Small intestine (tissue), 7 donors: ENCODE measurements around the gene HDAC2. TPM values are rescaled to one million over a fixed set of nuclear protein-coding genes. Genes with fewer than 3 reads are reported as not detected.

Source experiments
- DNase-seq, 2 donors: peaks; one replicate each; pipeline versions ENCODE4 v3.0.0 to v3.0.0-alpha.2; 2013
- FAIRE-seq: peaks from 2 replicates; lab custom pipeline; 2012; peaks lifted over from hg19 to GRCh38; lab: Jason Lieb, UNC
- H3K27ac ChIP-seq, 3 donors: one replicate each; pipeline ENCODE4 v1.5.1; 2013; ENCODE audit warnings: low read length in 2 of 3, mild to moderate bottlenecking in 2 of 3, control low read depth in 1 of 3, inconsistent platforms in 1 of 3, low read depth in 1 of 3, moderate library complexity in 1 of 3
- H3K27me3 ChIP-seq, 3 donors: one replicate each; pipeline ENCODE4 v1.6.1; 2013; ENCODE audit warnings: low read length in 3 of 3, inconsistent platforms in 1 of 3; ENCODE audit not compliant: control insufficient read depth in 3 of 3, insufficient read depth in 3 of 3
- H3K36me3 ChIP-seq, 3 donors: one replicate each; pipeline ENCODE4 v1.6.1; 2013; ENCODE audit warnings: low read length in 3 of 3, inconsistent platforms in 1 of 3, low read depth in 1 of 3, mild to moderate bottlenecking in 1 of 3, moderate library complexity in 1 of 3; ENCODE audit not compliant: control insufficient read depth in 3 of 3, insufficient read depth in 2 of 3
- H3K4me1 ChIP-seq, 3 donors: one replicate each; pipeline ENCODE4 v1.6.1; 2013; ENCODE audit warnings: low read length in 2 of 3, inconsistent platforms in 1 of 3, low read depth in 1 of 3, mild to moderate bottlenecking in 1 of 3, moderate library complexity in 1 of 3; ENCODE audit not compliant: control insufficient read depth in 3 of 3, insufficient read depth in 2 of 3
- H3K4me3 ChIP-seq, 3 donors: one replicate each; pipeline ENCODE4 v1.5.1; 2013; ENCODE audit warnings: low read length in 3 of 3, control low read depth in 1 of 3, inconsistent platforms in 1 of 3, low read depth in 1 of 3, mild to moderate bottlenecking in 1 of 3, moderate library complexity in 1 of 3
- H3K9me3 ChIP-seq, 2 donors: one replicate each; pipeline ENCODE4 v1.6.1; 2013; ENCODE audit warnings: low read depth in 1 of 2, low read length in 1 of 2; ENCODE audit not compliant: control insufficient read depth in 2 of 2, insufficient read depth in 1 of 2
- WGBS, 3 donors: extraction: QIAGEN DNeasy Blood & Tissue Kit; methylation state at CpG; one replicate each; pipeline ENCODE4 v1.1.7; 2013; 5-methylcytosine and 5-hydroxymethylcytosine counted together
- polyA plus RNA-seq, 4 donors: library from polyadenylated mRNA; stranded (reverse) in 3 of 4; unstranded in 1 of 4; fragments of 200-250 nt in 3 of 4; fragments of 120-200 nt in 1 of 4; gene quantifications; one replicate each; pipeline versions ENCODE4 v1.2.1 to v1.2.3, GENCODE V29; 2013
- donor health status: healthy with polysubstance abuse.
- donor health status: control.
- donor health status: control.
- donor health status: Bipolar disorder and iron deficiency.
- donor health status: healthy.

The HDAC2 gene
- polyA plus RNA-seq, 4 donors: 42.7 to 119 (median 69.3) TPM

- H3K27me3 ChIP-seq: no peaks in the 10 kb centered on the region
- FAIRE-seq: no peak
- H3K4me1 ChIP-seq: no peaks in the 10 kb centered on the region
- H3K36me3 ChIP-seq: no peaks in the 10 kb centered on the region
- no peaks in the 10 kb centered on the region for H3K9me3 ChIP-seq
- WGBS, 3 donors: 43 to 66% (median 61%) methylated on average over 9 of the region's 9 CpGs
- H3K4me3 ChIP-seq: no peak overlapping the region
- DNase-seq: peak in 1 of 2 donors; percentile 31
- H3K27ac ChIP-seq: peak overlapping the region in 1 of 3 donors; percentile 2
Measured at GRCh38 chr6:113903666-113904330, 67.2 kb downstream of the HDAC2 start.

- H3K4me3 ChIP-seq: no peak overlapping the region
- H3K27me3 ChIP-seq: no peaks in the 10 kb centered on the region
- FAIRE-seq (no peak), DNase-seq (no peak)
- no peaks in the 10 kb centered on the region for H3K4me1 ChIP-seq
- no peaks in the 10 kb centered on the region for H3K36me3 ChIP-seq
- no peak overlapping the region for H3K27ac ChIP-seq
- no peaks in the 10 kb centered on the region for H3K9me3 ChIP-seq
- WGBS, 3 donors: 37 to 69% (median 65%) methylated on average over 2 of the region's 2 CpGs
Measured at GRCh38 chr6:113901482-113901881, 69.5 kb downstream of the HDAC2 start.

GRCh38 chr6:113894712-113895674, 76.0 kb downstream of the HDAC2 start:
- 58 to 65% (median 65%) methylated on average over 6 of the region's 6 CpGs for WGBS, 3 donors
- DNase-seq: no peak
- H3K27me3 ChIP-seq: no peaks in the 10 kb centered on the region
- H3K27ac ChIP-seq: no peak overlapping the region
- H3K9me3 ChIP-seq: peaks cover 0 to 2% of the 10 kb centered on the region in 2 donors
- no peaks in the 10 kb centered on the region for H3K4me1 ChIP-seq
- FAIRE-seq: no peak
- no peaks in the 10 kb centered on the region for H3K36me3 ChIP-seq
- no peak overlapping the region for H3K4me3 ChIP-seq

GRCh38 chr6:113893866-113894265, 77.1 kb downstream of the HDAC2 start:
- Histone ChIP-seq H3K9me3 (peaks cover 0 to 2% of the 10 kb centered on the region in 2 donors), H3K4me1 (no peaks in the 10 kb centered on the region), H3K27ac (no peak overlapping the region), H3K27me3 (no peaks in the 10 kb centered on the region), H3K36me3 (no peaks in the 10 kb centered on the region), H3K4me3 (no peak overlapping the region)
- DNase-seq: no peak
- FAIRE-seq: no peak
- WGBS, 3 donors: 89 to 93% (median 92%) methylated on average over 3 of the region's 3 CpGs

DNA sequence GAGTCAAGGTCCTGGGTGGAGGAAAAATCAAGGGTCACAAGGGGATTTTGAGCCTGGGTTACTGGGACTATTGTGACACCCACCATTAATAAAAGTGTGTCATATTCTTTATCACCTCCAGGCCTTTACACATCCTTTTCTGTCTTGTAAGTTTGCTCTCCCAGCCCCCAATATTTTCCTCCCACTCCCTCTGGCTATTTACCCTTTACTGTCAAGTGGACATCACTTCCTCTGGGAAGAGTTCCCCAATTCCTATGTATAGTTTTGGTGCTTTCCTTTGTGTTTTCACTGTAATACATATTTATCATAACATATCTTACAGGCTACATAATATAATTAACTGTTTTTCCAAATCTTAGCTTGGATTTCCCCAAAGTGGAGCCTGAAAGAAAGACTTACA, 77.5 kb downstream of the HDAC2 start:
- Histone ChIP-seq H3K27me3 (no peaks in the 10 kb centered on the region), H3K27ac (no peak overlapping the region), H3K9me3 (peaks cover 0 to 2% of the 10 kb centered on the region in 2 donors), H3K4me1 (no peaks in the 10 kb centered on the region), H3K4me3 (no peak overlapping the region), H3K36me3 (no peaks in the 10 kb centered on the region)
- no peak for FAIRE-seq
- DNase-seq: no peak

DNA sequence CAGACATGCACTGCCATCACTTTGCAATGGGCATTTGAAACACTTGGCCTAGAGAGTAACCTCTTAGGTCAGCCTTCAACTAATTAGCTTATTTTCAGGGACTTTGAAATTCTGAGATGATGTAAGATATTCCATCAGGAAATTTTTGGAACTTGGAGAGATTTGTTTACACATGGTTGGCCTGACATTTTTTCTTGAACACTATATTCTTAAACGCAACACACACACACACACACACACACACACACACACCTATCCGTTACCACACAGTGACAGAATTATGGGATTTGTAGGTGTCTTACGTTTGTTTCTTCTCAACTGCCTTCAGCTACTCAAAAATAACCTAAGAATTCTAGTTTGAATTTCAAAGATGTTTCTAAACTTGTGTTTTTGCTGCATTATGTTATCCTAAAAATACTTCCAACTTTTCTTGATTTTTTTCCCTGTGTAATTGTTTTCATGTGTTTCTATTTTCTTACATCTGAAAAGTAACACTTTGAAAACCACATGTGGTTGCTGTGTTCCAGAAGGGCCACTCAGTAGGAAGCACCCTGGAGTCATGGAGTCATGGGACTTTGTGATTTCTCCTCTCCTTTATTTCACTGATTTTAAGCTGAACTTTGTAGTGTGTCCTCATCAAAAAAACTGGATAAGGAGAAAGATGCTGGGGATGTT, 81.9 kb downstream of the HDAC2 start:
- Histone ChIP-seq H3K27ac (no peak overlapping the region), H3K4me1 (no peaks in the 10 kb centered on the region), H3K36me3 (no peaks in the 10 kb centered on the region), H3K4me3 (no peak overlapping the region), H3K9me3 (peaks cover 0 to 2% of the 10 kb centered on the region in 2 donors), H3K27me3 (no peaks in the 10 kb centered on the region)
- FAIRE-seq: no peak
- no peak for DNase-seq
- WGBS, 3 donors: 89 to 94% (median 90%) methylated on average over 3 of the region's 3 CpGs

- no peaks in the 10 kb centered on the region for H3K36me3 ChIP-seq
- FAIRE-seq (no peak), DNase-seq (peak in 1 of 2 donors; percentile 48)
- H3K27ac ChIP-seq: no peak overlapping the region
- no peaks in the 10 kb centered on the region for H3K4me1 ChIP-seq
- H3K27me3 ChIP-seq: no peaks in the 10 kb centered on the region
- H3K9me3 ChIP-seq: peaks cover 0 to 2% of the 10 kb centered on the region in 2 donors
- no peak overlapping the region for H3K4me3 ChIP-seq
Measured at GRCh38 chr6:113888493-113888892, 82.5 kb downstream of the HDAC2 start.

DNA sequence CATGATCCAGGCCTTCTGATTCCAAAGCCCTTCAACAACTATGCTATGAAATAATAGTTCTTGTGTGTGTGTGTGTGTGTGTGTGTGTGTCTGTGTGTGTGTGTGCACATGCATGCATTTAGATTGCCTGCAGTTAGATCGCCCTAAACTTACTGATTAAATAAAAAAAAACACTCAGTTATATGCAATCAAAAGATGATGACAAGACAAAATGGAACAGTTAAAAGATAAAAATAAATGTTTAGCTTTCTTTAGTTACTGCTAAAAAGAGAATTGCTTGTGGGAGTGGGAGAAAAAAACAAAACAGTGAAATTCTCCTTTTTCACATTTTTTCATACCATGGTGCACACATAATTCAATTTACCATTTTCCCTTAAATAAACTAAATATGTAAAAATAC, 84.4 kb downstream of the HDAC2 start:
- 91 to 96% (median 95%) methylated on average over 1 of the region's 1 CpG for WGBS, 3 donors
- Histone ChIP-seq H3K9me3 (no peaks in the 10 kb centered on the region), H3K27ac (no peak overlapping the region), H3K4me3 (no peak overlapping the region), H3K27me3 (no peaks in the 10 kb centered on the region), H3K36me3 (no peaks in the 10 kb centered on the region), H3K4me1 (no peaks in the 10 kb centered on the region)
- DNase-seq: no peak
- FAIRE-seq: no peak
